LNCAP (cell line): ENCODE data around the gene SIVA1.

Experiments used
- TF ChIP-seq, protein P1 (sequence below): fragments of 450-650 bp; IDR thresholded peaks from 2 replicates; pipeline ENCODE4 v1.5.1; 2017; ENCODE audit warnings: mild to moderate bottlenecking

The SIVA1 gene

DNA sequence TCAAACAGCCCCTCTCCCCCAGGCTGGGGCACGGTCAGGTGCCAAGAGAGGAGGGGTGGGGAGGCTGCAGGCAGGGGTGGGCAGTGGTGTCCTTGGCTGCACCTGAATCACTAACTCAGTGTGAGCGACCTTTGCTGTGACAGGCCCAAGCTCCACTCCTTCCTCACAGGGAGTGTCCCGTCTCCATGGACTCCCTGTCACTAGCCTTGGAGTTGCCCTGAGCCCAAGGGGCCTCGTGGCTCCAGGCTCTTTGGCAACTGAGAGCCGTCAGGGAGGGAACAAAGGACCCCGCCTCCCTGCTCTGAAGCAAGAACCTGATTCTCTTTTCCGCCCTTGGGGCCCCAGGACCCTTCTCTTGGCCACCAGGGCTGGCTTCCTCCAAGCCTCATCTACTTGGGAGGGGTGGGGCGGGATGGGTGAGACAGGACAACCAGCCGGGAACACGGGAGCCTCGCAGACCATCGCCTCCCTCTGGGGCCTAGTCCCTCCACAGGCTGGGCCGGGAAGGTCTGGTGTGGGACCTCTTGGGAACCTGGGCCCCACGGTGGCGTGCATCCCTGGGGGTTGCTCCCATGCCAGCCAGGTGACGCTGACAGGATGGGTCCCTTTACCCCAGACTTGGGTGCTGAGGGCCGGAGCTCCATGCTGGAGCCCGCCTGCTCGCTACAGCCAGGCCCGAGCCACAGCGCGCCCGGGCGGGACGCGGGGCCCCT is 29.9 kb upstream of the SIVA1 start:
- TF ChIP-seq, protein P1, sequence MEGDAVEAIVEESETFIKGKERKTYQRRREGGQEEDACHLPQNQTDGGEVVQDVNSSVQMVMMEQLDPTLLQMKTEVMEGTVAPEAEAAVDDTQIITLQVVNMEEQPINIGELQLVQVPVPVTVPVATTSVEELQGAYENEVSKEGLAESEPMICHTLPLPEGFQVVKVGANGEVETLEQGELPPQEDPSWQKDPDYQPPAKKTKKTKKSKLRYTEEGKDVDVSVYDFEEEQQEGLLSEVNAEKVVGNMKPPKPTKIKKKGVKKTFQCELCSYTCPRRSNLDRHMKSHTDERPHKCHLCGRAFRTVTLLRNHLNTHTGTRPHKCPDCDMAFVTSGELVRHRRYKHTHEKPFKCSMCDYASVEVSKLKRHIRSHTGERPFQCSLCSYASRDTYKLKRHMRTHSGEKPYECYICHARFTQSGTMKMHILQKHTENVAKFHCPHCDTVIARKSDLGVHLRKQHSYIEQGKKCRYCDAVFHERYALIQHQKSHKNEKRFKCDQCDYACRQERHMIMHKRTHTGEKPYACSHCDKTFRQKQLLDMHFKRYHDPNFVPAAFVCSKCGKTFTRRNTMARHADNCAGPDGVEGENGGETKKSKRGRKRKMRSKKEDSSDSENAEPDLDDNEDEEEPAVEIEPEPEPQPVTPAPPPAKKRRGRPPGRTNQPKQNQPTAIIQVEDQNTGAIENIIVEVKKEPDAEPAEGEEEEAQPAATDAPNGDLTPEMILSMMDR: no peak

DNA sequence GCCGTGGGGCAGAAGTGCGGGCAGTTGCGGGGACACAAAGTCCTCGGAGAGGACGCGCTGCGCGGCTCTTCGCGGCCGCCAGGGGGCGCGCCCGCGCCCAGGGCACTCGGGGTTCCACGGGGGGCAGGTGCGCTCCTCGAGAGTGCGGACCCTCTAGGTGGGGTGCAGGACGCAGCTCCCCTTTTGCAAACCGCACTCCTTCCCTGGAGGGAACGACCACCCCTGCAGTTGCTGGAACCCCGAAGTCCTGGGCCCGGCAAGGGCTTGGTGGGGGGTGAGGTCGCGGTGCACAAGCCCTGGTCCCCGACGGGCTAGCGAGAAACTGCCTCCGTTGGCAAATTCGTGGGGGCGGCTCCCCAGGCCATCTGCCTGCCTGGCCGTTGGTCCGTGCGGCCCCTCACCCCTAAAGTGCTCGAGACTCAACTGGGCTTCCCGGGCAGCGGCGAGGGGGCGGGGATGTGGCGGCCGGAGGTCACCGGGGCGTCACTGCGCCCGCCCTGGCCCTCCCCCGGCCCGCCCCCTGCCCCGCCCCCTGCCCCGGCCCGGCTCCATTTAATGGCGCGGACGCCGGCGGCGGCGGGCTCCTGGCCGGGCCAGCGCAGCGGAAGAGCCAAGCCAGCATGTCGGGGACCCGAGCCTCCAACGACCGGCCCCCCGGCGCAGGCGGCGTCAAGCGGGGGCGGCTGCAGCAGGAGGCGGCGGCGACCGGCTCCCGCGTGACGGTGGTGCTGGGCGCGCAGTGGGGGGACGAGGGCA is 29.1 kb upstream of the SIVA1 start, which contains the start of gene ADSS1:
TSS of gene ADSS1 (plus strand) at position 579 of the 756 bp plus-strand sequence. CDS start at position 621, 42 bp downstream.
- TF ChIP-seq, protein P1: peak; percentile 99

DNA sequence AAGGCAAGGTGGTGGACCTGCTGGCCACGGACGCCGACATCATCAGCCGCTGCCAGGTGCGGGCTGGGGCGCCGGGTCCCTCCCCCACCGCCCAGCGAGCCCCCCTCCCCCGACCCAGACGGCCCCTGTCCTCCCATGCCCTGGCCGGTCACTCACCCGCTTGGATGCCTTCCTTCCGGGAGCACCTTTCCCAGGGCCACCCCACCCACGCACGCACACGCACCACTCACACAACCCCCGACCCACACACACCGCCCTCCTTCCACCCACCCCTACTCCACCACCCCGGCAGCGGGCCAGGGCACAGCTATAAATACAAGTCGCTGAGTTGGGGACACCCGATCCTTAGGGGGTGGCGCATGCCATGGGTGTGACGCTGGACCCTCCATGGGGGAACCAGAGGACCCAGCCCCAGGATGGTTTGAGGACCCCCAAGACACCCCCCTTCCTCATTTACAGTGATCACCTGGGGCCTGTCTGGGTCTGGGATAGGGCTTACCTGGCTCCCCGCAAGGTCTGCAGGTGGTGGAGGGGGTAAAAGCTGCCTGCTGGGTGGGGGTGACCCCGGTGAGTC is 28.5 kb upstream of the SIVA1 start:
- TF ChIP-seq, protein P1: no peak

GRCh38 chr14:104724981-104725771 is 27.8 kb upstream of the SIVA1 start:
- TF ChIP-seq, protein P1: peak; percentile 23; the same call in 1 of the 2 replicates

GRCh38 chr14:104725772-104726548 is 27.0 kb upstream of the SIVA1 start:
- TF ChIP-seq, protein P1: no peak

- TF ChIP-seq, protein P1: no peak
Measured at GRCh38 chr14:104726600-104727451, 26.1 kb upstream of the SIVA1 start.
